HG03521 (cell line): ENCODE measurements around the gene ABRACL.
"Not testable (repeated sequence)": the region's sequence is repeated elsewhere in the genome, so short reads cannot be mapped to it uniquely, and the experiment has no call there.

Experiments
- ATAC-seq: cut with Tn5 transposase; IDR thresholded peaks from one replicate; pipeline ENCODE4 v1.9.1; 2021; ENCODE audit warnings: mild to moderate bottlenecking, moderate library complexity; ENCODE audit not compliant: unreplicated experiment

Gene ABRACL

DNA sequence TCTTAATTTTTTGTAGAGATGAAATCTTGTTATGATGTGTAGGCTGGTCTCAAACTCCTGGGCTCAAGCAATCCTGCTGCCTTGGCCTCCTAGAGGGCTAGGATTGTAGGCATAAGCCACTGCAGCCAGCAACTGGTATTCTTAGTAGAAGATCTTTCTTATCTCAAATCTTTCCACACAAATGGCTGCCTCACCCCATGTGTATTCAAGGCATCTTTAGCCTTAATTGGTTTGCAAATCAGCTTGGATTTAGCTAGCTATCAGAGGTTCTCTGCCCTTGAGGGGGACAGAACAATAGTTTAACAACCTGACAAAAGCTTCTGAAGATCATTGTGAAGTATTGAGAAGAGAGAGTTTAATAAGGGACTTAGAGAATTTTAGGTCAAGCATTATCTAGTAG, 17.9 kb upstream of the ABRACL start:
- ATAC-seq, result no peak

- no peak for ATAC-seq
Observed at GRCh38 chr6:139011980-139012379, 16.6 kb upstream of the ABRACL start.

- ATAC-seq, result no peak
Observed at GRCh38 chr6:139013185-139013800, 15.3 kb upstream of the ABRACL start.

DNA sequence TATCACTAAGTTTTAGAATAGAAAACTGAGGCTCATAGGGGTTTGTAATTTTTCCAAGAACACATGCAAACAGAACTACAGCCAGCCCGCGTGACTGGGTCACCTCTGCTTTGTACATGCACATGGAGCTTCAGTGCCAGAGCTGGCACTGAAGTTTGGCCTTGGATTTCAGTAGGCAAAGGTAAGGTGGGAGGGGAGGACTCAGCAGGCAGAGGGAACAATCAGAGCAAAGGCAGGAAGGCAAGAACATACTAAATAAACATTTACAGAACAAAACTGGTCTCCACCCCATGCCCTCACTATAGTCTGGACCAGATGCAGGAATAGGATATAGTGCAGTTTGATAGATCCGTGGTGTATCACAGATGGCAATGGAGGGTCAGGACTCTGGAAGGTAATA, 13.6 kb upstream of the ABRACL start:
- ATAC-seq, result no peak

GRCh38 chr6:139016337-139017213, 12.0 kb upstream of the ABRACL start:
- no peak for ATAC-seq

- no peak for ATAC-seq
Observed at GRCh38 chr6:139017227-139017626, 11.3 kb upstream of the ABRACL start.

DNA sequence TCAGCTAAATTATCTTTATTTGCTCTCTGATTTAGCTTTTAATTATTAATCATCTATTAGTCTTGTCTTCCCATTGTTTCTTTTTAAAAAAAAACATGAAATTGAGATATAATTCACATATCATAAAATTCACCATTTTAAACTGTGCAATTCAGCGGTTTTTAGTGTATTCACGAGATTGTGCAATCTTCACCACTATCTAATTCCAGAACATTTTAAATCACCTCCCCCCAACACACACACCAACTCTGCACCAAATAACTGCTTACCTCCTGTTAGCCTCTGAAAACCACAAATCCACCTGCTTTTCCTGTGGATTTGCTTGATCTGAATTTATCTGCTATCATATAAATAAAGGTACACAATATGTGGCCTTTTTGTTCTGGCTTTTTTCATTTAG, 8.8 kb upstream of the ABRACL start:
- no peak for ATAC-seq

- ATAC-seq, result no peak
Observed at GRCh38 chr6:139020689-139021088, 7.9 kb upstream of the ABRACL start.

- ATAC-seq, result not testable (repeated sequence)
Observed at GRCh38 chr6:139025416-139025815, 3.1 kb upstream of the ABRACL start.

DNA sequence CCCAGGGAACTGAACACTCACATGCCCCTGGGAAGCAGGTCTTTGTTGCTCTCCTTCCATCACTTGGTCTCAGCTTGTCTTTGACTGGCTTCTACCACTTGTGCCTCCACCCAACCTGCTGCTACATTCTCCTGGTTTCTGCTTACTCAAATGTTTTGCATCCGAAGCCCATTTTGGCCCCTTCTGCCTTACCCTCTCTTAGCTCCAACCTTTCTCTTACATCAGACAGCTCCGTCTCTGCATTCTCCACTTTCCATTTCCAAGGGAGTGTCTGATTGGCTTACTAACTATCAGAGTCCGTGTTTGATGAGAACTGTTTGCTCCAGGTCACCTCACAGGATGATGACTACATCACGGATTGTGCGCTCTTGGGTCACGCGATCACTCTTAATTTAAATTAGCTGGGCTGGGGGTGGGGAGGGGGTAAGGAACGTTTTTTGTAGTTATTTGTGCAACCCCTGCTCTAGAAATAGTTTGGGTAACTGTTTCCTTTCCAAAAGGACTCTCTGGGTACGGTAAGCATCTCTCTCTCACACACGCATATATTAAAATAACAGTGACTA, 844 bp upstream of the ABRACL start:
- no peak for ATAC-seq

DNA sequence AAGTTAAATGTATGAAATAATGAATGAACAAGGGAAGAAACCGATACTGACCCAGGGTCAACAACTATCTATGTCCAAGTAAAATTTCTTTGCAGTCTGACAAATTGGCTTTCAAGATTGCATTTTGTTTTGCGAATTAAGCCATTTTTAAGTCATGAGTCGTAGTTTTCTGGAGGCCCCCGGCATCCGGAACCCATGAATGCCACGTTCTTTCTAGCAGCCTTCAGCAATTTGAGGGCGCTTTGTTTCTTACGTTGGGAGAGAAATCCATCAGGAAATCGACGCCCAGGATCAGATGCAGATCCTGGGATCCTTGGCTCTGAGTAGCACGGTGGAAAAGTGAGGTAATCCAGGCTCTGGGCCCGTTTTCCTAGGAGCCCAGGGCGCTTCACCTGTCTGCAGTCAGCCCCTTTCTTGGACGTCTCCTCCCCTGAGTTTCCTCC, 309 bp upstream of the ABRACL start:
- ATAC-seq, result peak; percentile 2

GRCh38 chr6:139029470-139030227, 1.1 kb downstream of the ABRACL start:
- ATAC-seq, result peak; percentile 27

DNA sequence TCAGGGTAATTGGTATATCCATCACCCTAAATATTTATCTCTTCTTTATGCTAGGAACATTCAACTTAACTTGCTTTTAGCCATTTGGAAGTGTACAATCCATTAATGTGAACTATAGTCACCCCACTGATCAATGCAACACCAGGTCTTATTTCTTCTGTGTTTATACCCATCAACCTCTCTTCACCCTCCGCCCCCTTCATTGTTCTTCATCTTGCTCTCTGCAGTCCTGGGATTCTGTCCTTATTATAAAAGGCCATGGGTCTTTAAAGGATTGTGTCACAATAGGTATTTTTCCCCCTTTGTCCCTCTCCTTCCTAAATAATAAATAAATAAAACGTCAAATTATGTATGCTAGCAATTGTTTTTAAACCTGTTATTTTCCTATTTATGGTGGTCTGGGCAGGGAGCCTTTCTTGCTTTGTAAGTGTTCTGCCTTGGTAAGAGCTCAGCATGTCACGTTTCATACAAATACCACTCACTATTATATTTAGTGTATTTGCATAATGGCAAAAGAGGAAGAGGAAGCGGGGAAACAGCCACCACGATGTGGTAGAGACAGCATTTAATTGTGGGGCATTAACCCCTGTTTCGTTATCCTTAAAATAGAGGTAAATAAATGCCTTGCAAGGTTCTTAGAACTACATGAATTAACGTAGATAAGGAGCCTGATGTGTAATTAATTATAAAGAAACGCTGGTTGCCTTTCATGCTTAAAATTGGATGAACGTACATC, 1.9 kb downstream of the ABRACL start:
- peak; percentile 39 for ATAC-seq

DNA sequence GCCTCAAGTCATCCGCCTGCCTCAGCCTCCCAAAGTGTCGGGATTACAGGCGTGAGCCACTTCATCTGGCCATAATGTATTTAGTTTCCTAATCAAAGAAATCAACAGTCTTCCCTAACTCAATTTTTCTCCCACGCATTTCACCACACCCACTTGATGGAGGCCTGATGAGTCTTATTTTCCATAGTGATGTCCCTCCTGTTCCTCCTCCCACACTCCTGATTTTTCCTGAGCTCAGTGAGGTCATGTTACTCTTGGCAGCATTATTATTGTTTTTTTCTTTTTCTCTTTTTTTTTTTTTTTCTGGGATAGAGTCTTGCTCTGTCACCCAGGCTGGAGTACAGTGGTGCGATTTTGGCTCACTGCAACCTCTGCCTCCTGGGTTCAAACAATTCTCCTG, 8.9 kb downstream of the ABRACL start:
- no peak for ATAC-seq

- ATAC-seq, result no peak
Observed at GRCh38 chr6:139044250-139044649, 15.7 kb downstream of the ABRACL start.

DNA sequence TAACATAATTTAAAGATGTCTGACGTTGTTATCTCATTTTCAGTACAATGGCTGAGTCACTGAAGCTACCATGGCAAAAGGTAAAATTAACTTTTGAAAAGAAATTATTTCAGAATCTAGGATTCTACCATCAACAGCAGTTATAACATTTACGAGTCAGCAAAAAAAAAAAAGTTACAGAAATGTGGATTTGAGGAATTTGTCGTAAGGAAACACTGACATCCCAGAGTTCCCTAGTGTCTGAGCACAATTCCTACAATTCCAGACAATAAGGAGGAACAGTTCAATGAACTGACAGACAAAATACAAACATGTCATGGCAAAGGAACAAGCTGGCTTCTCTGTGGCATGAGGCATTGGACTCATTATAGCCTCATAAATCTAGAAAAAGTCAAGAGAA, 19.1 kb downstream of the ABRACL start:
- no peak for ATAC-seq

DNA sequence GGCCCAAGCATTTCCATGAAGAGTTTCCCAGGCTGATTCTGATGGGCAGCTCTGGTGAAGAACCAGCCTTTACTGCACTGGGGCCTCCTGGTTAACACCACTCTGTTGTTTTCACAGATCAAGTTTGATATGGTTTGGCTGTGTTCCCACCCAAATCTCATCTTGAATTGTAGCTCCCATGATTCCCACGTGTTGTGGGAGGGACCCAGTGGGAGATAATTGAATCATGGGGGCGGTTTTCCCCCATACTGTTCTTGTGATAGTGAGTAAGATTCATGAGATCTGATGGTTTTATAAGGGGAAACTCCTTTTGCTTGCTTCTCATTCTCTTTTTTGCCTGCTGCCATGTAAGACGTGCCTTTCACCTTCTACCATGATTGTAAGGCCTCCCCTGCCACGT, 20.4 kb downstream of the ABRACL start:
- ATAC-seq, result not testable (repeated sequence)

DNA sequence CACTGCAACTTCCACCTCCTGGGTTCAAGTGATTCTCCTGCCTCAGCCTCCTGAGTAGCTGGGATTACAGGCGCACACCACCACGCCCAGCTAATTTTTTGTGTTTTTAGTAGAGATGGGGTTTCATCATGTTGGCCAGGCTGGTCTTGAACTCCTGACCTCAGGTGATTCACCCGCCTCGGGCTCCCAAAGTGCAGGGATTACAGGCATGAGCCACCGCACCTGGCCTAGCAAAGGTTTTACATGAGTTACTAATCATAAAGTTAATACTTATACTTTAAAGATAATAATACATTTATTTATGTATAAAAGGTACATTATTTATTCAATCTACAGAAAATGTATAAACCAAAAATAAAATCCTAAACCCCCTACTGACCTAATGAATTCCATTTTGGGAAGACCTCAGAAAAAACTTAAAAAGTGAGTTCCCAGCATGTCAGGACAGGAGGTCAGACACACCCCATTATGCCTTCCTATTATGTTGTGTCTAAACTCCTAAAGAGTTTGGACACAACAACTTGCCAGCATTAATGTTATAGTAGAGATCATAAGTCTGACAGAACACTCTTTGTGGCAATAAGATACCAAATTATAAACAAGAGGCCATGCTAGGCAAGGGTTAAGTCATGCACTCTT, 21.7 kb downstream of the ABRACL start:
- not testable (repeated sequence) for ATAC-seq

- no peak for ATAC-seq
Observed at GRCh38 chr6:139050770-139051313, 22.3 kb downstream of the ABRACL start.
